ENCODE measurements around the gene SNX3. TPM values are rescaled to one million over a fixed set of nuclear protein-coding genes. Genes with fewer than 3 reads are reported as not detected.
A peak's percentile ranks its signal among the peaks of the same experiment; 100 is the strongest.

Gene SNX3
- total RNA-seq, 1 experiment from 2014 or later, result 104 TPM

- ChIA-PET CTCF (interaction anchor here (0.6 to 1.2 kb wide), 2 partner anchors 203 to 316 kb away, joined by 3 to 4 read pairs; no protein-coding TSS in a partner anchor), POLR2A (ENCODE audit: low non-redundant PET) (no interaction called here)
- no peak for DNase-seq (ENCODE audit: low spot score)
- peak; percentile 60 for TF ChIP-seq CTCF (conservative IDR thresholded peaks at IDR 0.05; ENCODE audit: low read depth, low read length)
- TF ChIP-seq EZH2 (IDR thresholded peaks at IDR 0.05; ENCODE audit: borderline replicate concordance, low read depth, low read length, poor library complexity, severe bottlenecking), result peak; percentile 41
- H3K36me3 ChIP-seq (ENCODE audit: insufficient read depth, low read length, poor library complexity, severe bottlenecking), result no peaks in the 10 kb centered on the region
- H3K4me3 ChIP-seq (ENCODE audit: low read depth, low read length, poor library complexity, severe bottlenecking), result peak overlapping the region; percentile 8
- H3K4me1 ChIP-seq (ENCODE audit: insufficient read depth, low read length, poor library complexity, severe bottlenecking), result peaks cover 6% of the 10 kb centered on the region
- intact Hi-C loops (cut with micrococcal nuclease; ENCODE audit: unreplicated experiment), result no loop called here
- no peaks in the 10 kb centered on the region for H3K9me3 ChIP-seq (ENCODE audit: low read depth, low read length, poor library complexity, severe bottlenecking)
- peaks cover 97% of the 10 kb centered on the region for H3K27me3 ChIP-seq (replicated peaks; ENCODE audit: insufficient read depth, low read depth, low read length, poor library complexity)
- BruUV-seq (replicated peaks), result no TSS peak
- no peak overlapping the region for H3K27ac ChIP-seq (ENCODE audit: low read depth, low read length, poor library complexity, severe bottlenecking)
Measured at GRCh38 chr6:108175592-108176279, 85.1 kb downstream of the SNX3 start.

- H3K9me3 ChIP-seq (ENCODE audit: low read depth, low read length, poor library complexity, severe bottlenecking), result no peaks in the 10 kb centered on the region
- no peak overlapping the region for H3K27ac ChIP-seq (ENCODE audit: low read depth, low read length, poor library complexity, severe bottlenecking)
- BruUV-seq (replicated peaks), result no TSS peak
- ChIA-PET POLR2A (ENCODE audit: low non-redundant PET) (no interaction called here), CTCF (interaction anchor here (1.2 kb wide), 1 partner anchor 317 kb away, joined by 4 read pairs; no protein-coding TSS in a partner anchor)
- no peak for DNase-seq (ENCODE audit: low spot score)
- H3K27me3 ChIP-seq (replicated peaks; ENCODE audit: insufficient read depth, low read depth, low read length, poor library complexity), result peaks cover 98% of the 10 kb centered on the region
- intact Hi-C loops (cut with micrococcal nuclease; ENCODE audit: unreplicated experiment), result no loop called here
- peak overlapping the region; percentile 8 for H3K4me3 ChIP-seq (ENCODE audit: low read depth, low read length, poor library complexity, severe bottlenecking)
- H3K36me3 ChIP-seq (ENCODE audit: insufficient read depth, low read length, poor library complexity, severe bottlenecking), result no peaks in the 10 kb centered on the region
- H3K4me1 ChIP-seq (ENCODE audit: insufficient read depth, low read length, poor library complexity, severe bottlenecking), result peaks cover 6% of the 10 kb centered on the region
- TF ChIP-seq EZH2 (IDR thresholded peaks at IDR 0.05; ENCODE audit: borderline replicate concordance, low read depth, low read length, poor library complexity, severe bottlenecking) (no peak), CTCF (conservative IDR thresholded peaks at IDR 0.05; ENCODE audit: low read depth, low read length) (no peak)
Measured at GRCh38 chr6:108175176-108175591, 85.7 kb downstream of the SNX3 start.

GRCh38 chr6:108174371-108175175, 86.3 kb downstream of the SNX3 start:
- ChIA-PET POLR2A (ENCODE audit: low non-redundant PET) (no interaction called here), CTCF (interaction anchor here (1.2 kb wide), 1 partner anchor 317 kb away, joined by 4 read pairs; no protein-coding TSS in a partner anchor)
- Histone ChIP-seq H3K4me3 (ENCODE audit: low read depth, low read length, poor library complexity, severe bottlenecking) (no peak overlapping the region), H3K4me1 (ENCODE audit: insufficient read depth, low read length, poor library complexity, severe bottlenecking) (peaks cover 4% of the 10 kb centered on the region), H3K27me3 (replicated peaks; ENCODE audit: insufficient read depth, low read depth, low read length, poor library complexity) (peaks cover 100% of the 10 kb centered on the region), H3K36me3 (ENCODE audit: insufficient read depth, low read length, poor library complexity, severe bottlenecking) (no peaks in the 10 kb centered on the region), H3K27ac (ENCODE audit: low read depth, low read length, poor library complexity, severe bottlenecking) (no peak overlapping the region), H3K9me3 (ENCODE audit: low read depth, low read length, poor library complexity, severe bottlenecking) (no peaks in the 10 kb centered on the region)
- TF ChIP-seq EZH2 (IDR thresholded peaks at IDR 0.05; ENCODE audit: borderline replicate concordance, low read depth, low read length, poor library complexity, severe bottlenecking), result no peak
- TF ChIP-seq CTCF (conservative IDR thresholded peaks at IDR 0.05; ENCODE audit: low read depth, low read length), result no peak
- no TSS peak for BruUV-seq (replicated peaks)
- DNase-seq (ENCODE audit: low spot score), result no peak
- intact Hi-C loops (cut with micrococcal nuclease; ENCODE audit: unreplicated experiment), result no loop called here

Measured in A673 (cell line).